GM23338 (cell line): ENCODE results near the gene UBE3A. TPM values are rescaled to one million over a fixed set of nuclear protein-coding genes. Genes with fewer than 3 reads are reported as not detected.

Experiments used
- ATAC-seq: fragments of 200-7000 bp; cut with Tn5 transposase; 3 replicates; pipeline ENCODE4 v1.9.1; 2020
- DNase-seq: peaks from one replicate; pipeline ENCODE4 v3.0.0-alpha.2; 2015; ENCODE audit warnings: low spot score
- H2AFZ ChIP-seq: fragments of 200-600 bp; sonication (generic); 2 replicates; pipeline ENCODE4 v1.8.0; 2016; ENCODE audit warnings: antibody characterized with exemption, mild to moderate bottlenecking, moderate library complexity
- H3F3A ChIP-seq: fragments of 200-600 bp; sonication (generic); replicated peaks from 2 replicates; pipeline ENCODE4 v1.8.0; 2017; ENCODE audit warnings: antibody characterized with exemption, mixed run types, low read depth
- H3K27ac ChIP-seq: fragments of 200-600 bp; sonication (generic); 2 replicates; pipeline ENCODE4 v1.6.1; 2016; ENCODE audit warnings: low read depth
- H3K27me3 ChIP-seq: fragments of 200-600 bp; sonication (generic); 2 replicates; pipeline ENCODE4 v1.8.0; 2016; ENCODE audit warnings: mild to moderate bottlenecking, mixed run types, moderate library complexity; ENCODE audit not compliant: insufficient read depth
- H3K36me3 ChIP-seq: fragments of 200-600 bp; sonication (generic); 2 replicates; pipeline ENCODE4 v1.8.0; 2016; ENCODE audit warnings: mild to moderate bottlenecking; ENCODE audit not compliant: insufficient read depth
- H3K4me1 ChIP-seq: fragments of 200-600 bp; sonication (generic); 2 replicates; pipeline ENCODE4 v1.8.0; 2016; ENCODE audit warnings: mild to moderate bottlenecking, moderate library complexity; ENCODE audit not compliant: insufficient read depth
- H3K4me2 ChIP-seq: fragments of 200-600 bp; sonication (generic); 2 replicates; pipeline ENCODE4 v1.7.1; 2017; ENCODE audit warnings: mixed run types
- H3K4me3 ChIP-seq: fragments of 200-600 bp; sonication (generic); 2 replicates; pipeline ENCODE4 v1.6.1; 2016; ENCODE audit warnings: mixed run types
- H3K79me2 ChIP-seq: fragments of 200-600 bp; sonication (generic); replicated peaks from 2 replicates; pipeline ENCODE4 v1.8.0; 2017; ENCODE audit warnings: mild to moderate bottlenecking; ENCODE audit not compliant: insufficient read depth
- H3K9me2 ChIP-seq: fragments of 200-600 bp; sonication (generic); 2 replicates; pipeline ENCODE4 v1.8.0; 2017; ENCODE audit not compliant: insufficient read depth
- H4K20me1 ChIP-seq: fragments of 200-600 bp; sonication (generic); replicated peaks from 2 replicates; pipeline ENCODE4 v1.8.0; 2017; ENCODE audit warnings: mild to moderate bottlenecking; ENCODE audit not compliant: insufficient read depth
- H3K27ac Mint-ChIP-seq: 2 replicates; pipeline ENCODE4 v1.8.0; 2020; ENCODE audit warnings: inconsistent platforms, mild to moderate bottlenecking, moderate library complexity, mixed read lengths
- H3K27me3 Mint-ChIP-seq: 3 replicates; pipeline ENCODE4 v1.8.0; 2022; ENCODE audit warnings: low read depth, mild to moderate bottlenecking, moderate library complexity, mixed read lengths, inconsistent platforms; ENCODE audit not compliant: insufficient read depth, poor library complexity
- H3K36me3 Mint-ChIP-seq: 3 replicates; pipeline ENCODE4 v1.8.0; 2021; ENCODE audit warnings: low read depth, mild to moderate bottlenecking, inconsistent platforms, moderate library complexity, mixed read lengths
- H3K4me1 Mint-ChIP-seq: 3 replicates; pipeline ENCODE4 v1.8.0; 2020; ENCODE audit warnings: mild to moderate bottlenecking, inconsistent platforms, mixed read lengths
- H3K4me3 Mint-ChIP-seq: 3 replicates; pipeline ENCODE4 v1.8.0; 2021; ENCODE audit warnings: moderate library complexity, mild to moderate bottlenecking, inconsistent platforms, mixed read lengths
- H3K9me3 Mint-ChIP-seq: 3 replicates; pipeline ENCODE4 v1.8.0; 2020; ENCODE audit warnings: moderate library complexity, mild to moderate bottlenecking, inconsistent platforms, mixed read lengths
- CREB1 ChIP-seq: fragments of 250-450 bp; sonication (Bioruptor Pico); IDR thresholded peaks from 2 replicates; pipeline ENCODE4 v1.5.0; 2020; ENCODE audit warnings: low read depth, mild to moderate bottlenecking, moderate library complexity
- EZH2phosphoT487 ChIP-seq: fragments of 200-600 bp; sonication (generic); IDR thresholded peaks from one replicate; pipeline ENCODE4 v1.8.1; 2018; ENCODE audit warnings: antibody characterized with exemption; ENCODE audit not compliant: unreplicated experiment
- NANOG ChIP-seq: IDR thresholded peaks from 2 replicates; pipeline ENCODE4 v1.6.1; 2016; ENCODE audit warnings: antibody characterized with exemption, borderline replicate concordance
- STAT1 ChIP-seq: IDR thresholded peaks from one replicate; pipeline ENCODE4 v1.6.1; 2016; ENCODE audit warnings: antibody characterized with exemption; ENCODE audit not compliant: unreplicated experiment
- ZNF114 ChIP-seq: fragments of 250-450 bp; sonication (Bioruptor Pico); IDR thresholded peaks from 2 replicates; pipeline ENCODE4 v1.5.0; 2020; ENCODE audit warnings: mild to moderate bottlenecking, moderate library complexity
- ZNF331 ChIP-seq: fragments of 250-450 bp; sonication (Bioruptor Pico); IDR thresholded peaks from 2 replicates; pipeline ENCODE4 v1.5.0; 2020; ENCODE audit warnings: low read depth, mild to moderate bottlenecking, moderate library complexity
- polyA plus RNA-seq: library from polyadenylated mRNA; unstranded; fragments of >200 nt; fragmentation: Nextera tagmentation; extraction: Ambion mirVana; gene quantifications from 2 replicates; pipeline ENCODE4 v1.2.1, GENCODE V29; 2016
- total RNA-seq: library from RNA; depleted of rRNA; stranded (reverse); fragments of >200 nt; shearing (Covaris generic); gene quantifications from 2 replicates; pipeline ENCODE4 v1.2.3, GENCODE V29; 2014
- TF ChIP-seq, protein P1 (sequence below): IDR thresholded peaks from one replicate; pipeline ENCODE4 v1.6.1; 2018; ENCODE audit warnings: antibody characterized with exemption; ENCODE audit not compliant: unreplicated experiment
- TF ChIP-seq, protein P2 (sequence below): fragments of 250-450 bp; sonication (Bioruptor Pico); IDR thresholded peaks from 2 replicates; pipeline ENCODE4 v1.5.0; 2020; ENCODE audit warnings: mild to moderate bottlenecking, moderate library complexity

The UBE3A gene
- total and polyA plus RNA-seq, 2 experiments from 2014 or later = 96.1 to 150 TPM

DNA sequence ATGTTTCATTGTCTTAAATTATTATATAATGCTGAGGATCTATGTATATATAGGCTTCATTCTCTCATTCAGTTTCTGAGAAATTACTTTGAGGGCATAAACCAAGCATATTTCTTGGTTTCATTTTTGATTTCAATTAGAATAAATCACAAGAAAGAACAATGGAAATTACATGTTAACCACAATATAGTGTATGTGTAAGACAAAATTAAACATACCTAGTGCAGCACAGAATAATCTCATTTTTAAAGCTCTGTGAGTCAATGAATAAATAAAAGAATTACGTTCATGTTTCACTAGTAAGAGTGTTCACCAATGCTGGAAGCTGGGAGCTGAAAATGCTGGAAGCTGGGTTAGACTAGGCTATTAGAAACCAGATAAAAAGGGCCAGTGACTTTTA, 72.8 kb downstream of the UBE3A start:
- H3K27ac Mint-ChIP-seq = no peak overlapping the region
- no peaks in the 10 kb centered on the region for H3K9me3 Mint-ChIP-seq
- no peak overlapping the region for H2AFZ ChIP-seq
- H4K20me1 ChIP-seq = no peaks in the 10 kb centered on the region; the same call in 1 of the 2 replicates
- H3K4me3 ChIP-seq = no peak overlapping the region
- H3K27me3 Mint-ChIP-seq = no peaks in the 10 kb centered on the region
- no peak overlapping the region for H3K4me3 Mint-ChIP-seq
- DNase-seq (no peak), ATAC-seq (no peak)
- no peak overlapping the region for H3K4me2 ChIP-seq
- H3K9me2 ChIP-seq = no peaks in the 10 kb centered on the region
- peaks cover 94% of the 10 kb centered on the region for H3K79me2 ChIP-seq
- H3F3A ChIP-seq = no peaks in the 10 kb centered on the region
- TF ChIP-seq EZH2phosphoT487 (no peak), ZNF114 (CRISPR knock-in tag) (no peak), NANOG (no peak), STAT1 (no peak), ZNF331 (CRISPR knock-in tag) (no peak), CREB1 (CRISPR knock-in tag) (no peak)
- TF ChIP-seq, protein P1, sequence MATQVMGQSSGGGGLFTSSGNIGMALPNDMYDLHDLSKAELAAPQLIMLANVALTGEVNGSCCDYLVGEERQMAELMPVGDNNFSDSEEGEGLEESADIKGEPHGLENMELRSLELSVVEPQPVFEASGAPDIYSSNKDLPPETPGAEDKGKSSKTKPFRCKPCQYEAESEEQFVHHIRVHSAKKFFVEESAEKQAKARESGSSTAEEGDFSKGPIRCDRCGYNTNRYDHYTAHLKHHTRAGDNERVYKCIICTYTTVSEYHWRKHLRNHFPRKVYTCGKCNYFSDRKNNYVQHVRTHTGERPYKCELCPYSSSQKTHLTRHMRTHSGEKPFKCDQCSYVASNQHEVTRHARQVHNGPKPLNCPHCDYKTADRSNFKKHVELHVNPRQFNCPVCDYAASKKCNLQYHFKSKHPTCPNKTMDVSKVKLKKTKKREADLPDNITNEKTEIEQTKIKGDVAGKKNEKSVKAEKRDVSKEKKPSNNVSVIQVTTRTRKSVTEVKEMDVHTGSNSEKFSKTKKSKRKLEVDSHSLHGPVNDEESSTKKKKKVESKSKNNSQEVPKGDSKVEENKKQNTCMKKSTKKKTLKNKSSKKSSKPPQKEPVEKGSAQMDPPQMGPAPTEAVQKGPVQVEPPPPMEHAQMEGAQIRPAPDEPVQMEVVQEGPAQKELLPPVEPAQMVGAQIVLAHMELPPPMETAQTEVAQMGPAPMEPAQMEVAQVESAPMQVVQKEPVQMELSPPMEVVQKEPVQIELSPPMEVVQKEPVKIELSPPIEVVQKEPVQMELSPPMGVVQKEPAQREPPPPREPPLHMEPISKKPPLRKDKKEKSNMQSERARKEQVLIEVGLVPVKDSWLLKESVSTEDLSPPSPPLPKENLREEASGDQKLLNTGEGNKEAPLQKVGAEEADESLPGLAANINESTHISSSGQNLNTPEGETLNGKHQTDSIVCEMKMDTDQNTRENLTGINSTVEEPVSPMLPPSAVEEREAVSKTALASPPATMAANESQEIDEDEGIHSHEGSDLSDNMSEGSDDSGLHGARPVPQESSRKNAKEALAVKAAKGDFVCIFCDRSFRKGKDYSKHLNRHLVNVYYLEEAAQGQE = no peak
- TF ChIP-seq, protein P2, sequence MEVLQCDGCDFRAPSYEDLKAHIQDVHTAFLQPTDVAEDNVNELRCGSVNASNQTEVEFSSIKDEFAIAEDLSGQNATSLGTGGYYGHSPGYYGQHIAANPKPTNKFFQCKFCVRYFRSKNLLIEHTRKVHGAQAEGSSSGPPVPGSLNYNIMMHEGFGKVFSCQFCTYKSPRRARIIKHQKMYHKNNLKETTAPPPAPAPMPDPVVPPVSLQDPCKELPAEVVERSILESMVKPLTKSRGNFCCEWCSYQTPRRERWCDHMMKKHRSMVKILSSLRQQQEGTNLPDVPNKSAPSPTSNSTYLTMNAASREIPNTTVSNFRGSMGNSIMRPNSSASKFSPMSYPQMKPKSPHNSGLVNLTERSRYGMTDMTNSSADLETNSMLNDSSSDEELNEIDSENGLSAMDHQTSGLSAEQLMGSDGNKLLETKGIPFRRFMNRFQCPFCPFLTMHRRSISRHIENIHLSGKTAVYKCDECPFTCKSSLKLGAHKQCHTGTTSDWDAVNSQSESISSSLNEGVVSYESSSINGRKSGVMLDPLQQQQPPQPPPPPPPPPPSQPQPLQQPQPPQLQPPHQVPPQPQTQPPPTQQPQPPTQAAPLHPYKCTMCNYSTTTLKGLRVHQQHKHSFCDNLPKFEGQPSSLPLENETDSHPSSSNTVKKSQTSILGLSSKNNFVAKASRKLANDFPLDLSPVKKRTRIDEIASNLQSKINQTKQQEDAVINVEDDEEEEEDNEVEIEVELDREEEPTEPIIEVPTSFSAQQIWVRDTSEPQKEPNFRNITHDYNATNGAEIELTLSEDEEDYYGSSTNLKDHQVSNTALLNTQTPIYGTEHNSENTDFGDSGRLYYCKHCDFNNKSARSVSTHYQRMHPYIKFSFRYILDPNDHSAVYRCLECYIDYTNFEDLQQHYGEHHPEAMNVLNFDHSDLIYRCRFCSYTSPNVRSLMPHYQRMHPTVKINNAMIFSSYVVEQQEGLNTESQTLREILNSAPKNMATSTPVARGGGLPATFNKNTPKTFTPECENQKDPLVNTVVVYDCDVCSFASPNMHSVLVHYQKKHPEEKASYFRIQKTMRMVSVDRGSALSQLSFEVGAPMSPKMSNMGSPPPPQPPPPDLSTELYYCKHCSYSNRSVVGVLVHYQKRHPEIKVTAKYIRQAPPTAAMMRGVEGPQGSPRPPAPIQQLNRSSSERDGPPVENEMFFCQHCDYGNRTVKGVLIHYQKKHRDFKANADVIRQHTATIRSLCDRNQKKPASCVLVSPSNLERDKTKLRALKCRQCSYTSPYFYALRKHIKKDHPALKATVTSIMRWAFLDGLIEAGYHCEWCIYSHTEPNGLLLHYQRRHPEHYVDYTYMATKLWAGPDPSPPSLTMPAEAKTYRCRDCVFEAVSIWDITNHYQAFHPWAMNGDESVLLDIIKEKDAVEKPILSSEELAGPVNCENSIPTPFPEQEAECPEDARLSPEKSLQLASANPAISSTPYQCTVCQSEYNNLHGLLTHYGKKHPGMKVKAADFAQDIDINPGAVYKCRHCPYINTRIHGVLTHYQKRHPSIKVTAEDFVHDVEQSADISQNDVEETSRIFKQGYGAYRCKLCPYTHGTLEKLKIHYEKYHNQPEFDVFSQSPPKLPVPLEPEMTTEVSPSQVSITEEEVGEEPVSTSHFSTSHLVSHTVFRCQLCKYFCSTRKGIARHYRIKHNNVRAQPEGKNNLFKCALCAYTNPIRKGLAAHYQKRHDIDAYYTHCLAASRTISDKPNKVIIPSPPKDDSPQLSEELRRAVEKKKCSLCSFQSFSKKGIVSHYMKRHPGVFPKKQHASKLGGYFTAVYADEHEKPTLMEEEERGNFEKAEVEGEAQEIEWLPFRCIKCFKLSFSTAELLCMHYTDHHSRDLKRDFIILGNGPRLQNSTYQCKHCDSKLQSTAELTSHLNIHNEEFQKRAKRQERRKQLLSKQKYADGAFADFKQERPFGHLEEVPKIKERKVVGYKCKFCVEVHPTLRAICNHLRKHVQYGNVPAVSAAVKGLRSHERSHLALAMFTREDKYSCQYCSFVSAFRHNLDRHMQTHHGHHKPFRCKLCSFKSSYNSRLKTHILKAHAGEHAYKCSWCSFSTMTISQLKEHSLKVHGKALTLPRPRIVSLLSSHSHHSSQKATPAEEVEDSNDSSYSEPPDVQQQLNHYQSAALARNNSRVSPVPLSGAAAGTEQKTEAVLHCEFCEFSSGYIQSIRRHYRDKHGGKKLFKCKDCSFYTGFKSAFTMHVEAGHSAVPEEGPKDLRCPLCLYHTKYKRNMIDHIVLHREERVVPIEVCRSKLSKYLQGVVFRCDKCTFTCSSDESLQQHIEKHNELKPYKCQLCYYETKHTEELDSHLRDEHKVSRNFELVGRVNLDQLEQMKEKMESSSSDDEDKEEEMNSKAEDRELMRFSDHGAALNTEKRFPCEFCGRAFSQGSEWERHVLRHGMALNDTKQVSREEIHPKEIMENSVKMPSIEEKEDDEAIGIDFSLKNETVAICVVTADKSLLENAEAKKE (CRISPR knock-in tag) = no peak
- H3K27ac ChIP-seq = no peak overlapping the region
- H3K27me3 ChIP-seq = no peaks in the 10 kb centered on the region
- peaks cover 3% of the 10 kb centered on the region; the same call in 1 of the 2 replicates for H3K36me3 ChIP-seq
- peaks cover 33% of the 10 kb centered on the region for H3K36me3 Mint-ChIP-seq
- no peaks in the 10 kb centered on the region for H3K4me1 ChIP-seq
- peaks cover 8% of the 10 kb centered on the region; the same call in 2 of the 3 replicates for H3K4me1 Mint-ChIP-seq
